ENCODE data around the gene ALX4.

The ALX4 gene

DNA sequence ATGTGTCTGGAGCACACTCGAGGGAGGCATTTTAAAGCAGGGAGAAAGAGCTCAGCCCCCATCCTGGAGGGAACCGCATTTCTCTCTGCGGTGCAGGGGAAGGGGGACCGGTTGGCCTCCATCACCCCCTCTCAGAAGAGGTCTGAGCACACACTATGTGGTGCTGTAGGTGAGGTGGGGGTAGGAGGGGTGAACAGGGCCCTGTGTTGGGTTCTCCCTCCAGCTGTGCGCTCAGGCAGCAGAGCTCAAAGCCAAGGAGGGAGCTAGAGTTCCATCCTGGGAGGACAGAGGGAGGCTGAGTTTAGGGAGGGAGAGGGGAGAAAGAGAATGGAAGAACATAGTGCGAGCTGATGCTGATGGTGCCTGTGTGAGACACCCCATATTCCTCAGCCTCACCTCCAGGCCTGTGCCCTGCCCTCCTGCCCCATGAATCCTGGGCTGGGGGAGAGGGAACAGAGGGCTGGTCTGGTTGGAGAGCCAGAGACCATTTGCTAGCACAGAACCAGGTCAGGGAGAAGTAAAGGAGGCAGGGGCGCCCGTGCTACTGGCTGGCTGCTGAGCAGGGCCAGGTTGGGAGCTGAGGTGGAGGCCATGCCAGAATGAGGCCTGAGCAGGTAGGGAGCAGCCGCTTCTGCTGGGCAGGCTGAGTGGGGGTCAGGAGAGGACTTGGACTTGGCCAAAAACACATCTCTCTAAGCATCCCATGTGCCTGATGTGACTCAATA, 43.7 kb downstream of the ALX4 start:
- no peak for DNase-seq

- no peak for DNase-seq
These were observed 45.2 kb downstream of the ALX4 start for GRCh38 chr11:44264761-44265160.

DNA sequence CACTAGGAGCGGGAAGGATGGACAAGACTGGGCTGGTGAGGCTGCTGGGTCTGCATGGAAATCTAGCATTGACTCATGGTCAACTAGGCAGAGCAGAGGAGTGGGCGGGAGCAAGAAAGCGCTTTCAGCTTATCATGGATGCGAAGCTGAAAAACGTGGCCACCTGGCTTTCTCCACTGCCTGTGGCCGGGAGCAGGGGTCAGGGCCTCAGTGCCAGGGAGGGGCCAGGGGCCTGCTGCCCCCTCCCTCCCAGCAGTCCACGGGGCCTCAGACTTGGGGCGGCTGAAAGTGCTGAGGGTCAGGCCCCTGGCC, 45.5 kb downstream of the ALX4 start:
- no peak for DNase-seq

GRCh38 chr11:44263738-44264437, 46.1 kb downstream of the ALX4 start:
- no peak for DNase-seq

- no peak for DNase-seq
These were observed 47.9 kb downstream of the ALX4 start for GRCh38 chr11:44261800-44262591.

- DNase-seq, result no peak
These were observed 49.9 kb downstream of the ALX4 start for GRCh38 chr11:44260081-44260480.

DNA sequence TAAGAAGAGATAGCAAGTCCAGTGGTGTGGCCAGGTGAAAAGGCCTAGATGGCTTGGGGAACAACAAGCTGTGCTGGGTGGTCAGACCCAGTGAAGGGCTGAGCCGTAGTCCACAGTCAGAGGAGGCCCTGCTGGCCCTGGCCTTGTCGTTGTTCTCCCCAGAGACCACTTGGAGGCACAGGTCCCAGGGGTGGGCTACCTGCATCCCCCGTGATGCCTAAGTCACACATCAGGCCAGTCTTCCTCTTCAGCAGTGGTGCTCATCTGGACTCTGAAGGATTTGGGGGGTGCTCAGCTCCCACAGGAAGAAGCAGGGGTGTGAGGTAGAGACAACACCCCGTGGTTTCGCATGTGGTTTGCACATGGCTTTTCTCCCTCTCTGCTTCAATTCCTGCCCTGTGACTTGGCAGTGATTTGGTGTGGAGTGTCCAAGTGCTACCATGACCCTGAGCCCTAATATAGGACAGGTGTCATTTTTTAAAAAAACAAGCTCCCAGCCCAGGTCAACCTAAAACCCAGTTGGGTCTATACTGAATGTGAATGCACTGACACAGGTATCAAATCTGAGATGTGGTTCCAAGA, 51.0 kb downstream of the ALX4 start:
- DNase-seq, result no peak

GRCh38 chr11:44258190-44258489, 51.8 kb downstream of the ALX4 start:
- DNase-seq, result no peak

- no peak for DNase-seq
These were observed 52.4 kb downstream of the ALX4 start for GRCh38 chr11:44257338-44258189.

GRCh38 chr11:44256673-44257291, 53.2 kb downstream of the ALX4 start:
- DNase-seq, result no peak

DNA sequence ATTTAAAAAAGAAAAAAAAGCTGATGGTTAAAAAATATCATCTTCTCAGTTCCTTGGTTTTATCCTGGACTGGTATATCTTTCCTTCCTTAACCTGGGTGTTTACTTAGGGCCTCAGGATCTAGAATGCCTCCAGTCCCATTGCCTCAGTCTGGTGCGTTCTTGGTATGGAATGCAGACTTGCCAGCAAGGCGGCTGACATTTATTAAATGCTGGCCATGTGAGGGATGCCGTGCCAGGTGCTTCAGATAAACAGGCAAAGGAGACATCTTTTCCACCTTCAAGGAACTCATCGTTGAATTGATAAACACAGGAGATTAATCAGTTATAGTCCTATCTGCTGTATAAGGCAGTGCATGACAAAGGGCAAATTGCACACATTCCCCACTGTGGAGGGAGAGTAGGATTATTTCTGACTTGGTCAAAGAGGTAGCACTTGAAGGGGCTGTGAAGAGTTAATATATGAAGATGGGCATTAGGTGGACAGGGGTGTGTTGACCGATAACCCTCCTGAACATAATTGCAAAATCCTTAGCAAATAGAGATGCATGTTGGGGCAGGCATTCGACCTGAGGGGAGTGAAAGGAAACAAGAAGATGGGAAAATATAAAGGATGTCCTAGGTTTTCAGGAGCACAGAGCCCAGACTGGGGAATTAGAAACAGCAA, 54.4 kb downstream of the ALX4 start:
- DNase-seq, result no peak

DNA sequence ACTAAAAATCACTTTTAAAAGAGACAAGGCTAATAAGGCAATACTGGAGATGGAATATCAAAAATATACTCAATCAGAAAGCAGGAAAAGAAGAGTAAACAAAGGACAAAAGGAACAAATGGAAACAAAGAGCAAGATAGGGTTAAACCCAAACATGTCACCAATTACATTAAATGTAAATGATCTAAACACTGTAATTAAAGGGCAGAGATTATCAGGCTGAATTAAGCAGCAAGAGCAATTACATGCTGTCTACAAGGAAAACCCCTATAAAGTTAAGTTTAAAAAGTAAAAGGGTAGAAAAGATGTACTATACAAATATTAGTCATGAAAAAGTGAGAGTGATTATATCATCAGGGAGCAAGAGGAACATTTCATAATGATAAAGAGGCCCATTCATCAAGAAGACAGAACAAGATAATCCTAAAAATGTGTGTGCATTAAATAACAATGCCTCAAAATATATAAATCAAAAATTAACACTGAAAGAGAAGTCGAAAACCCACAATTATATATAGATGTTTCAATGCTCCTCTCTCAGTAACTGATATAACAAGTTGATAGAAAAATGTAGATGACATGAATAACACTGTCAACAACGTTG, 56.8 kb downstream of the ALX4 start:
- no peak for DNase-seq

- DNase-seq, result no peak
These were observed 59.5 kb downstream of the ALX4 start for GRCh38 chr11:44250421-44250820.

GRCh38 chr11:44248109-44248508, 61.8 kb downstream of the ALX4 start:
- DNase-seq, result no peak

DNA sequence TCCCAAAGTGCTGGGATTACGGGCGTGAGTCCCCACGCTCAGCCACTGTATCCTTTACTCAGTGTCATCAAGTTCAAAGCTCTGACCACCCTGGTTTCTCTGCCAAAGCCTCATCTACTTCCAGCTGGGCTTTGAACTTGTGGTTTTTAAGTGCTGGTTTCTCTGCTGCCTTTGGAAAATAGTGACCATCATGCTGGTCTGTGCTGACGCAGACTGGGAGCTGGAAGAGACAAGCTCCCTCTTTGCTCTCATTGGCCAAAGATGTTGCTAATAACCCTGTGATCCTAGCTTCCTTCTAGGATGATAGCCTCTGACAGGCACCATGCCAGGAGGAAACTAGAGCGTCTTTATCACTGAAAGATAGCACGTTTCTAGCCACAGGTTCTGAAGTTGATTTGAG, 62.4 kb downstream of the ALX4 start:
- DNase-seq, result no peak

- DNase-seq, result no peak
These were observed 63.2 kb downstream of the ALX4 start for GRCh38 chr11:44246726-44247125.

DNA sequence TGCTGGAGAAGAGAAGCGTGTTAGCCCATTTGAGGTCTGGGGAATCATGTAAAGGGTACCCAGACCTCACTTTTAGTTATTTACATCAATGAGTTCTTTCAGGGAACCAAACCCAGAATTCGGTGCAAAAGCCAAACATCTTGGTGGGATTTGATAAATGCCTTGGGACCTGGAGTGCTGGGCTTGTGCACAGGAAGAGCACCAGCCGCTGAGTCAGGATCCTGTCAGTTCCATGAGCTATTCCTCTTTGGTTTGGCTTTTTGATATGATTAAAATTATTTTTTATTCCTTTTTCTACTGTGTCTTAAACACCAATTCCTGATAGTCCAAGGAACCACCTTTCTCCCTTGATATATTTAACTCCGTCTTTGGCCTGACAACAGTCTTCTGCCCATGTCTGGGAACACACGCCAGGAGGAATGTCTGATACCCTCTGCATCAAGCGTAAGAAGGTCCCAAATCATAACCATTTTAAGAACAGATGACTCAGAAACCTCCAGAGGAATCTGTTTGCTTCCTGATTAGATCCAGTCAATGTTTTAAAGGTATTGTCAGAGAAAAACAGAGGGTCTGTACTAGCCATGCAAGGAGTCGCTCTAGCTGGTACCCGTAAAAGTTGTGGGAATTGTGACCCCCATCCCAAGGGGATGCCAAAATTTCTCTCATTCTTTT, 65.2 kb downstream of the ALX4 start:
- no peak for DNase-seq

GRCh38 chr11:44243595-44244343, 66.2 kb downstream of the ALX4 start:
- DNase-seq, result no peak

DNA sequence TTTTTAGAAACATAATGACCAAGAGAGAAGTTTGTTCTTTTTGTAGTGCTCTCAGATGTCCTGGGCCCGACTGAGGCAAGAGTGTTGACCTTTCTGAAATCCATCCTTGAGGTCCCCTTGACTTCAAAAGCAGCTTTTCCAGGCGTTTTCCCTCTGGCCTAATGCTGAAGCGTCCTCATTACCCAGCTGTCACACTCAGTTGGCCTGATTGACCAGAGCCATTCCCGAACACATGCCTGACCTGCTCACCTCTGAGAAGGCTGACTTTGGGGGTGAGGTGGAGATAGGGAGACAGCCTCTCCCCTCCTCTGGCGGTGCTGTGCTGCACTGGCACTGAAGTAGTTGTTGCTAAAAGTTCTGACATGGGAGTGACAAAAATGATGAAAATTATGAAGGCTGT, 66.9 kb downstream of the ALX4 start:
- no peak for DNase-seq

DNA sequence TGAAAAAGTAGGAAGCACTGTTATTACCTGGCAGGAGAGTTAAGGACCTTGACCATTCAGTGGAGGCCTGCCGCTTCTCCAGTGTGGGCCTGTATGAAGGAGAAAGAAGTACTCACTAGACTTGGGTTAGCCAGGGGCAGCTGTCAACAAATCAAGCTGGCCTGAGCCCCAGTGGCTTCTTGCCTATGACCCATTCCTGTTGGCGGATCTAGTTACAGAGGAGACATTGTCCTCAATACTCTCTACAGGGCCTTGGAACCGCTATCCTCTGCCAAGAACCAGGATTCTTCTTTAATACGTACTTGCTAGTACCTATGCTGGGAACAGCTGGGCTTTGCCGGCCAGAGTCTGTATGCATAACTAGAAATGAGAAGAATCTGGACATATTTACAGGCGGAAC, 68.1 kb downstream of the ALX4 start:
- DNase-seq, result no peak

All from NCI-H187 treated with DMSO at 0.1 percent for 48 hours (cell line).